Measurements from ENCODE around the gene NSUN4. TPM values are rescaled to one million over a fixed set of nuclear protein-coding genes. Genes with fewer than 3 reads are reported as not detected.
"Not testable (repeated sequence)": the region's sequence is repeated elsewhere in the genome, so short reads cannot be mapped to it uniquely, and the experiment has no call there.

NSUN4 gene
- total RNA-seq, 1 experiment from 2014 or later, result 20.4 TPM

GRCh38 chr1:46335081-46335480, 5.5 kb upstream of the NSUN4 start:
- no peak overlapping the region for H2AFZ ChIP-seq (ENCODE audit: low read length)
- Mint-ChIP-seq H3K4me3 (no peak overlapping the region), H3K27ac (no peak overlapping the region), H3K36me3 (ENCODE audit: insufficient read depth in 1 of 3, low read depth in 3 of 3) (no peaks in the 10 kb centered on the region; a peak in 1 of 7 replicates), H3K4me1 (peaks cover 26 to 27% of the 10 kb centered on the region in 2 experiments), H3K27me3 (ENCODE audit: low read depth) (no peaks in the 10 kb centered on the region), H3K9me3 (no peaks in the 10 kb centered on the region)
- no peak overlapping the region for H3K27ac ChIP-seq (ENCODE audit: insufficient read length, low read depth, low read length)
- no peak overlapping the region for H3K18ac ChIP-seq (ENCODE audit: insufficient read length, low read depth, low read length)
- no peak for DNase-seq
- H3K56ac ChIP-seq (ENCODE audit: insufficient read length, low read depth, low read length), result no peak overlapping the region
- H4K8ac ChIP-seq (replicated peaks; ENCODE audit: insufficient read length, low read depth, low read length), result no peak overlapping the region
- H2BK5ac ChIP-seq (ENCODE audit: insufficient read length, low read length), result no peak overlapping the region
- H2BK15ac ChIP-seq (ENCODE audit: low read depth, low read length), result no peak overlapping the region
- no peaks in the 10 kb centered on the region for H3K79me1 ChIP-seq (ENCODE audit: insufficient read depth, low read depth, low read length, poor library complexity, severe bottlenecking)
- H4K5ac ChIP-seq (ENCODE audit: insufficient read length, low read depth, low read length), result no peak overlapping the region
- no peaks in the 10 kb centered on the region for H3K9me3 ChIP-seq (ENCODE audit: control insufficient read depth, low read depth, low read length)
- no peak overlapping the region for H3K4me2 ChIP-seq (ENCODE audit: insufficient read depth, insufficient read length, low read length)
- WGBS (ENCODE audit: extremely low coverage, insufficient read length, low lambda C conversion rate), result no CpG with 5 or more reads among the region's 3 CpGs
- no peaks in the 10 kb centered on the region for H3K27me3 ChIP-seq (ENCODE audit: insufficient read depth, low read length)
- H3K23me2 ChIP-seq (ENCODE audit: insufficient read length, low read depth, low read length, poor library complexity, severe bottlenecking), result no peaks in the 10 kb centered on the region
- H3K79me2 ChIP-seq (ENCODE audit: insufficient read depth, low read length), result no peaks in the 10 kb centered on the region
- H2BK20ac ChIP-seq (ENCODE audit: low read depth, low read length, poor library complexity, severe bottlenecking), result no peak overlapping the region
- TF ChIP-seq CTCF (conservative IDR thresholded peaks at IDR 0.05), result no peak
- H4K91ac ChIP-seq (ENCODE audit: insufficient read length, low read depth, low read length), result no peak overlapping the region
- no peak overlapping the region for H2BK120ac ChIP-seq (ENCODE audit: low read depth, low read length, poor library complexity, severe bottlenecking)
- H2BK12ac ChIP-seq (ENCODE audit: insufficient read length, low read depth, low read length), result no peak overlapping the region
- no peak overlapping the region for H3T11ph ChIP-seq (ENCODE audit: low read length)
- H2AK5ac ChIP-seq (ENCODE audit: insufficient read length, low read length), result no peak overlapping the region
- no peaks in the 10 kb centered on the region; the same call in 1 of the 2 replicates for H3K4me1 ChIP-seq (ENCODE audit: insufficient read depth, low read length)
- no peak overlapping the region for H3K23ac ChIP-seq (ENCODE audit: insufficient read length, low read depth, low read length)
- H4K20me1 ChIP-seq (ENCODE audit: control insufficient read depth, insufficient read depth, insufficient read length), result no peaks in the 10 kb centered on the region
- H3K4ac ChIP-seq (ENCODE audit: low read depth, low read length), result no peak overlapping the region
- no peak overlapping the region for H3K9ac ChIP-seq (ENCODE audit: extremely low read depth, insufficient read length, low read length)
- H3K14ac ChIP-seq (ENCODE audit: insufficient read depth, low read length), result no peak overlapping the region

- H2BK120ac ChIP-seq (ENCODE audit: low read depth, low read length, poor library complexity, severe bottlenecking); H3K9me3 ChIP-seq (ENCODE audit: control insufficient read depth, low read depth, low read length); H2BK5ac ChIP-seq (ENCODE audit: insufficient read length, low read length); H3K4ac ChIP-seq (ENCODE audit: low read depth, low read length); H3K27me3 Mint-ChIP-seq (ENCODE audit: low read depth); H3K27ac ChIP-seq (ENCODE audit: insufficient read length, low read depth, low read length); H3T11ph ChIP-seq (ENCODE audit: low read length); H3K79me1 ChIP-seq (ENCODE audit: insufficient read depth, low read depth, low read length, poor library complexity, severe bottlenecking); H3K18ac ChIP-seq (ENCODE audit: insufficient read length, low read depth, low read length); DNase-seq; H4K20me1 ChIP-seq (ENCODE audit: control insufficient read depth, insufficient read depth, insufficient read length); H3K4me1 ChIP-seq (ENCODE audit: insufficient read depth, low read length); H3K4me3 Mint-ChIP-seq; H3K14ac ChIP-seq (ENCODE audit: insufficient read depth, low read length); H3K27me3 ChIP-seq (ENCODE audit: insufficient read depth, low read length); H3K56ac ChIP-seq (ENCODE audit: insufficient read length, low read depth, low read length); H3K9ac ChIP-seq (ENCODE audit: extremely low read depth, insufficient read length, low read length); H2AK5ac ChIP-seq (ENCODE audit: insufficient read length, low read length); H3K23me2 ChIP-seq (ENCODE audit: insufficient read length, low read depth, low read length, poor library complexity, severe bottlenecking); H3K36me3 Mint-ChIP-seq (ENCODE audit: insufficient read depth in 1 of 3, low read depth in 3 of 3); H2BK15ac ChIP-seq (ENCODE audit: low read depth, low read length); H2AFZ ChIP-seq (ENCODE audit: low read length); H3K79me2 ChIP-seq (ENCODE audit: insufficient read depth, low read length); H3K27ac Mint-ChIP-seq; H3K4me2 ChIP-seq (ENCODE audit: insufficient read depth, insufficient read length, low read length); H4K5ac ChIP-seq (ENCODE audit: insufficient read length, low read depth, low read length); H4K91ac ChIP-seq (ENCODE audit: insufficient read length, low read depth, low read length); H2BK20ac ChIP-seq (ENCODE audit: low read depth, low read length, poor library complexity, severe bottlenecking); H3K9me3 Mint-ChIP-seq; H4K8ac ChIP-seq (replicated peaks; ENCODE audit: insufficient read length, low read depth, low read length); H3K23ac ChIP-seq (ENCODE audit: insufficient read length, low read depth, low read length); H2BK12ac ChIP-seq (ENCODE audit: insufficient read length, low read depth, low read length): not testable (repeated sequence)
- no CpG with 5 or more reads among the region's 14 CpGs for WGBS (ENCODE audit: extremely low coverage, insufficient read length, low lambda C conversion rate)
- peaks cover 23% of the 10 kb centered on the region in 2 experiments for H3K4me1 Mint-ChIP-seq
Measured at GRCh38 chr1:46337409-46337808, 3.2 kb upstream of the NSUN4 start.
